ENCODE data around the gene BDKRB2.

- TF ChIP-seq CREB5 (CRISPR knock-in tag; IDR thresholded peaks at IDR 0.05; ENCODE audit: low read depth) (no peak), PPARA (CRISPR knock-in tag; IDR thresholded peaks at IDR 0.05; ENCODE audit: borderline replicate concordance) (no peak), CSDC2 (CRISPR knock-in tag; IDR thresholded peaks at IDR 0.05) (no peak), ZC3H10 (CRISPR knock-in tag; IDR thresholded peaks at IDR 0.05) (no peak), ZFP3 (CRISPR knock-in tag; IDR thresholded peaks at IDR 0.05) (no peak), TSHZ2 (CRISPR knock-in tag; IDR thresholded peaks at IDR 0.05) (no peak), BACH2 (CRISPR knock-in tag; IDR thresholded peaks at IDR 0.05; ENCODE audit: borderline replicate concordance) (no peak), OSR1 (CRISPR knock-in tag; IDR thresholded peaks at IDR 0.05) (no peak)
These were observed 83.2 kb downstream of the BDKRB2 start for GRCh38 chr14:96287856-96288255.

Data from SK-N-SH treated with all-trans-retinoic acid at 6 μM for 48 hours (cell line).